ENCODE results near the gene PTPRF.

PTPRF gene

GRCh38 chr1:43653893-43654292 lies 123.2 kb downstream of the PTPRF start:
- no peak for DNase-seq (ENCODE audit: low read depth)
- H3K4me3 ChIP-seq (ENCODE audit: low read depth, low read length), result no peak overlapping the region
- TF ChIP-seq CTCF (IDR thresholded peaks at IDR 0.05; ENCODE audit: low read depth, low read length, missing control alignments), result no peak
- in situ Hi-C loops (cut with HindIII; ENCODE audit: low sequenced_read_pairs), result no loop called here

- no peak overlapping the region for H3K4me3 ChIP-seq (ENCODE audit: low read depth, low read length)
- in situ Hi-C loops (cut with HindIII; ENCODE audit: low sequenced_read_pairs), result no loop called here
- TF ChIP-seq CTCF (IDR thresholded peaks at IDR 0.05; ENCODE audit: low read depth, low read length, missing control alignments), result no peak
- no peak for DNase-seq (ENCODE audit: low read depth)
These were observed 125.3 kb downstream of the PTPRF start for GRCh38 chr1:43655953-43656352.

- in situ Hi-C loops (cut with HindIII; ENCODE audit: low sequenced_read_pairs), result no loop called here
- H3K4me3 ChIP-seq (ENCODE audit: low read depth, low read length), result no peak overlapping the region
- no peak for DNase-seq (ENCODE audit: low read depth)
- no peak for TF ChIP-seq CTCF (IDR thresholded peaks at IDR 0.05; ENCODE audit: low read depth, low read length, missing control alignments)
These were observed 128.8 kb downstream of the PTPRF start for GRCh38 chr1:43659212-43660166.

GRCh38 chr1:43660355-43660754 lies 129.7 kb downstream of the PTPRF start:
- in situ Hi-C loops (cut with HindIII; ENCODE audit: low sequenced_read_pairs), result no loop called here
- H3K4me3 ChIP-seq (ENCODE audit: low read depth, low read length), result no peak overlapping the region
- DNase-seq (ENCODE audit: low read depth), result no peak
- no peak for TF ChIP-seq CTCF (IDR thresholded peaks at IDR 0.05; ENCODE audit: low read depth, low read length, missing control alignments)

GRCh38 chr1:43664369-43664768 lies 133.7 kb downstream of the PTPRF start:
- in situ Hi-C loops (cut with HindIII; ENCODE audit: low sequenced_read_pairs), result no loop called here
- no peak for TF ChIP-seq CTCF (IDR thresholded peaks at IDR 0.05; ENCODE audit: low read depth, low read length, missing control alignments)

GRCh38 chr1:43666608-43667007 lies 135.9 kb downstream of the PTPRF start:
- H3K4me3 ChIP-seq (ENCODE audit: low read depth, low read length), result no peak overlapping the region
- in situ Hi-C loops (cut with HindIII; ENCODE audit: low sequenced_read_pairs), result no loop called here
- DNase-seq (ENCODE audit: low read depth), result peak; percentile 43

More at GRCh38 chr1:43664369-43664768, 133.7 kb downstream of the PTPRF start:
- DNase-seq (ENCODE audit: low read depth), result no peak
- no peak overlapping the region for H3K4me3 ChIP-seq (ENCODE audit: low read depth, low read length)

More at GRCh38 chr1:43666608-43667007, 135.9 kb downstream of the PTPRF start:
- TF ChIP-seq CTCF (IDR thresholded peaks at IDR 0.05; ENCODE audit: low read depth, low read length, missing control alignments), result no peak

All from astrocyte of the cerebellum (primary cell).